Activated CD4-positive, alpha-beta T cell treated with anti-CD3 and anti-CD28 coated beads for 24 hours (primary cell): ENCODE measurements around the gene RBM47.
"Not testable (repeated sequence)": the region's sequence is repeated elsewhere in the genome, so short reads cannot be mapped to it uniquely, and the experiment has no call there.

ENCODE experiments used
- DNase-seq, 2 donors: peaks; one replicate each; pipeline ENCODE4 v3.0.0-alpha.2; 2020; ENCODE audit warnings: low read depth in 2 of 2

Gene RBM47

GRCh38 chr4:40441430-40441829 lies 188.2 kb downstream of the RBM47 start:
- DNase-seq = no peak

DNA sequence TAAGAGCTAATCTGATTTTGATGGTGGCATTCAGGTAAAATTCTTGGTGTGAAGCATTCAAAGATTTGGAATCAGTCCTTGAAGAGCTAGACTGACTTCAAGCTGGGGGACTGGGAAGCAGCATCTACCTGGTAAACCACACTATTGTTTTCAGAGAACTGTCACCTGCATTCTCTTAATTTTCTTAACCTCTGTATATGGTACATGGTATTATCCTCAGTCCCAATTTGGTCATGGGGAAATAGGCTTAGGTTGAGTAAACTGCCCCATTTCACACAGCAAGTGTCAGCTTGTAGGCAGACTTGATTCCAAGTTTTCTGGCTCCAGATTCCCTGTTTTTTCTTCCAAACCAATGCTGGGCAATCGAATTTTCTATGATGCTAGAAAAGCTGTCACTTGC lies 190.1 kb downstream of the RBM47 start:
- DNase-seq = no peak

- no peak for DNase-seq
Measured at GRCh38 chr4:40438384-40439026, 191.2 kb downstream of the RBM47 start.

GRCh38 chr4:40437741-40438383 lies 191.8 kb downstream of the RBM47 start:
- DNase-seq = no peak

DNA sequence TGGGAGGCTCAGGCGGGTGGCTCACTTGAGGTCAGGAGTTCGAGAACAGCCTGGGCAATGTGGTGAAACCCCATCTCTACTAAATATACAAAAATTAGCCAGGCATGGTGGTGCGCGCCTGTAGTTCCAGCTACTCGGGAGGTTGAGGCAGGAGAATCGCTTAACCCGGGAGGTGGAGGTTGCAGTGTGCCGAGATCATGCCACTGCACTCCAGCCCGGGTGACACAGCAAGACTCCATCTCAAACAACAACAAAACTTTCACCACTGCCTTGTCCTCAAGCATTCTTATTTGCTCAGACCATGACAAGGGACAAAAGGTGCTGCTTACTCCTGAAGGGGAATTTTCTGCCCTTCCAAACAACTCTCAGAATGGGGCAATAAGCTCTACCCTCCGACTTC lies 194.4 kb downstream of the RBM47 start:
- not testable (repeated sequence) for DNase-seq

DNA sequence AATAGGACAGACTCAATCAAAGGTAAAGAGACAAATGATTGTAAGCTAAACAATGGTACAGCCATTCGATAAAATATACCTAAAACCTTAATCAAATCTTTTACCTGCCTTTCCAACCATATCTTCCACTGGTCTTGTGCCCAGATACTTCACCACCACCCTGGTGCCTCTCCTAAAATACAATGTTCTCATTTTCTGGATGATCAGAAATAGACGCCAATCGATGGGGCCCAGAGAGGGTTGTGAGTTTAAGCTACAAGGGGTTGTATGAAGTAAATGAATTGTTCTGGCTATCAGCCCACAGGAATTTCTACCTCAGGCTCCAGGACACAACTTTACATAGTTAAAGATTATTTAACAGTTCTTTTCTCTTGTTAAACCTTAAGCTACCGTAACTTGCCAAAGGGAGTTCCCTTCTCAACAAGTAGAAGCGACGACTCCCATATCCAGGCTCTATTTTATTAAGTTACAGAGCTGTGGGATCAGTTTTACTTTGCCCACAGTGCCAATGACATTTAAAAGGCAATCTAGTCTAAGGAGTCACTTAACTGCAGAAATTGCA lies 195.5 kb downstream of the RBM47 start:
- no peak for DNase-seq

GRCh38 chr4:40432504-40432903 lies 197.2 kb downstream of the RBM47 start:
- no peak for DNase-seq

GRCh38 chr4:40427871-40428270 lies 201.8 kb downstream of the RBM47 start:
- not testable (repeated sequence) for DNase-seq

- no peak for DNase-seq
Measured at GRCh38 chr4:40427128-40427527, 202.5 kb downstream of the RBM47 start.

DNA sequence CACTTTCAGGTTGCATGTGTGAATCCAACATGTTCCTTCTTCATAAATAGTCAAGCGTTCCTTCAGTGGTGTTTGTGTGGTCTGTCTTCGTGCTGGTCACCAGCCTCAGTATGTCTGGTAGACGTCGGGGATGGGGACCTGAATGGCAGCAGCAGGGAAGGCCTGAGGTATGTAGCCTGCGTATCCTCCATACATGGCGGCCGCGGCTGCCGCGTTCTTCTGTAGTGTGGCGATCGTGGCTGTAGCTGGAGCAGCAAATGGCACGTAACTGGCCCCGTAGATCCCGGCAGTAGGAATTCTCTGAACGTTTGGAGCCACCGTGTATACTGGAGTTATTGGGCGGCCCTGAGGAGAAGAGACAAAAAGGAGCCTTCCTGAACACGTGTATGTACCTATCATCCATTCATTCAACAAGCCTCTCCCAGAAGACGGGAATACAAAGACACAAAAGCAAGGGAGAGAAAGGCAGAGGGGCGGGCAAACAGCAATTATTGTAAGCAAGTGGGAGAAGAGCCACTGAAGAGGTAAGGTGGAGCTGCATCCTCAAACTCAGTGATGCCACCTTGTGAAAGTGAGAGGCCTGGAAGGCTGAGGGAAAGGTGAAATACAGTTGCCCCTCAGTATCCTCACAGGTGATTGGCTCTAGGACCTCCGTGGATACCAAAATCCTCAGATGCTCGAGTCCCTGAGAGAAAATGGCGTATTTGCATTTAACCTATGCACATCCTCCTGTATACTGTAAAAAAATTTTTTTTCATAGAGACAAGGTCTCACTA lies 203.7 kb downstream of the RBM47 start:
- no peak for DNase-seq

DNA sequence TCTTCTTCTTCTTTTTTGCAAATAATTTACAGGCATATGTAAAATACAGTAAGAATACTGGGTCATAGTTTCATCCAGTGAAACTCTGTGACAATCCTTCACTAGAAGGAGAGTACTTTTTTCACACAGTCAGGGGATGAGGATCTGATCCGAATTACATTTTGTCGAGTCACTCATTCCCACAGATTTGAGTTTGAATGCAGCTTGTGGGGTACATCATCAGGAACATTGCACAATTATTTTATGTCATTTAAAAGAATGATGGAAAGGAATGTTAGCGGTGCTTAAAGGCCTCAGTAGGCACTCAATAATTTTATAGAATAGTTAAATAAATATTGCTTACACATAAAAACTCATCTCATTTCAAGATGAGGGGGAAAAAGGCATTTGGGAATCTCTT lies 205.9 kb downstream of the RBM47 start:
- no peak for DNase-seq

GRCh38 chr4:40421839-40422708 lies 207.6 kb downstream of the RBM47 start:
- no peak for DNase-seq

DNA sequence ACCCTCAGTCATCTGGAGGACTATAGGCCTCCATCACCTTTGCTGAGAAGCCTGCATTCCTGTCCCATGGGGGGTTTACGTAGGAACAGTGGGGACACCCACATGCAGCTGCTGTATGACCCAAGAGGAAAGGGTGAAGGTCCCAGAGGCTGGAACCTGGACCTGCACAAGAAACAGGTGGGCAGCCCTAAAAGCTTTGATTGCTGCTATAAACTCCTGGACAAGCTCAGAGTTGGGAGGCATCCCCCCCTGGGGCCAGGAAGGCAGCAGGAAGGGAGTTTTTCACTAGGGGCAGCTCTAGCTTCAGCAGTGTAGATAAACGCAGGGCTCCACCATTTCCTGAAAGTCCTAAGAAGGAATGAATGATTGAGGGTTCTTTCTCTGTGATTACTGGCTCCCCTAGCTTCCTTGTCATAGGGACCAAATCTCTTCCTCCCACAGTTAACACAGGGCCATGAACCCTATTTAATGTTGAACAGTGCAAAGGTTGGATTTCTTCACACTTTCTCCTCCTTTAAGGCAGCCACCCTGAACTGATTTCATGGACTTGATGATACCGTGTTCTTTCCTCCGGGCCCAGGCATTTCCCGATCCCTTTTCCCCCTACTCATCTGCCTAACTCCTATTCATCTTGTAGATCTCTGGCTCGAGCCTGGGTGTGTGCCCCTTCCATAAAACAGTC lies 210.3 kb downstream of the RBM47 start:
- no peak for DNase-seq

- DNase-seq = no peak
Measured at GRCh38 chr4:40418430-40419230, 211.0 kb downstream of the RBM47 start.

DNA sequence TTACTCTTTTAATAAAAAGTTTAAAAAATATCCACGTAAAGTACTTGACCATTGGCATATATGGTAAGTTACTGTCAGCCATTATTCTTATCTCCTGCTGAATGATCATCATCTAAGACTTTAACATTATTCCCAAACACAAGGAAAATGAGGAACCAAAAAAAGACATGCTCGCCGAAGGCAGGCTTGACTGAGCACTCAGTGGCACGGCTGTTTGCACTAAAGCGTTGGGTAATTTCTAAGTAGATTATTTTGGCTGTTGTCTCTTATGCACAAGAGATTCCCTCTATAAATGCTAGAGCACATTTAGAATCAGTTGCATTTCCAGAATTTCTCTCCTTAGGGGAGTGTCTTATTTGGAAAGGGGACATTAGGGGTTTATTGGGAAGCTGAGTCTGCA lies 211.7 kb downstream of the RBM47 start:
- no peak for DNase-seq

- DNase-seq = no peak
Measured at GRCh38 chr4:40414673-40415072, 215.0 kb downstream of the RBM47 start.

- DNase-seq = no peak
Measured at GRCh38 chr4:40412866-40413795, 216.5 kb downstream of the RBM47 start.

GRCh38 chr4:40412388-40412787 lies 217.3 kb downstream of the RBM47 start:
- no peak for DNase-seq

- no peak for DNase-seq
Measured at GRCh38 chr4:40409835-40410234, 219.8 kb downstream of the RBM47 start.
